Measurements from ENCODE around the gene OR5V1. TPM values are rescaled to one million over a fixed set of nuclear protein-coding genes. Genes with fewer than 3 reads are reported as not detected.

OR5V1 gene
- total and polyA plus RNA-seq, 2 donors (not counting 1 experiment from before 2014, with no cell fraction given) = not detected

DNA sequence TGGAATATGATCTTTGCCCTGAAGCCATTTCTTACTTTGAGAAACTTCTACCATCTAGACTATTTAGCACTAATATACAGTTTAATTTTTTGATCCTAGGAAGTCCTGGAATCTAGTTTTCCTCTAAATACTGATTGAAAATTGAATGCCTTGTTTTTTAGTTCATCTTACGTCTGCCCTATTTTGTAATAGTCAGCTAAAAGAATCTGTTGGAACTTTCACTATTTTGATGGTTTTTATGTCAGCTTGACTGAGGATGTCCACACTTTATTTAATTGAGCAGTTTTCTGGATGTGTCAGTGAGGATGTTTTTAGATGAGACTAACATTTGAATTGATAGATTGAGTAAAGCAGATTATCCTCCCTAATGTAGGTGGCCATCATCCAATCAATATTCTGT, 35.1 kb upstream of the OR5V1 start:
- Mint-ChIP-seq H3K9me3 (ENCODE audit: insufficient read depth) (peaks cover 2% of the 10 kb centered on the region), H3K4me1 (no peaks in the 10 kb centered on the region), H3K27ac (no peak overlapping the region), H3K27me3 (peaks cover 22% of the 10 kb centered on the region), H3K4me3 (no peak overlapping the region)
- Histone ChIP-seq H2AFZ (ENCODE audit: insufficient read depth, low read depth, low read length, poor library complexity, severe bottlenecking) (no peak overlapping the region), H3K4me3 (ENCODE audit: control extremely low read depth in 1 of 5, extremely low read depth in 1 of 5, insufficient read depth in 1 of 5, low read depth in 2 of 5, low read length in 4 of 5) (no peak overlapping the region), H4K20me1 (ENCODE audit: control insufficient read depth, insufficient read depth, low read length, poor library complexity, severe bottlenecking) (no peaks in the 10 kb centered on the region), H3K27ac (ENCODE audit: low read length in 2 of 2) (no peak overlapping the region), H3K27me3 (replicated peaks in 1 of 4; ENCODE audit: control extremely low read depth in 1 of 4, control insufficient read depth in 3 of 4, insufficient read depth in 4 of 4, low read length in 3 of 4) (peaks cover 0 to 8% (median 0%) of the 10 kb centered on the region in 4 experiments), H3K9me3 (ENCODE audit: control extremely low read depth in 1 of 3, control insufficient read depth in 2 of 3, insufficient read depth in 1 of 3, low read length in 2 of 3) (no peaks in the 10 kb centered on the region), H3K4me1 (ENCODE audit: control insufficient read depth in 2 of 2, insufficient read depth in 2 of 2, low read length in 2 of 2) (no peaks in the 10 kb centered on the region), H3K36me3 (replicated peaks in 1 of 2; ENCODE audit: control extremely low read depth in 1 of 2, control insufficient read depth in 1 of 2, extremely low read depth in 1 of 2, insufficient read depth in 2 of 2, low read length in 1 of 2) (no peaks in the 10 kb centered on the region), H3K9ac (ENCODE audit: low read length) (no peak overlapping the region), H3K79me2 (ENCODE audit: control insufficient read depth, insufficient read depth, low read length) (no peaks in the 10 kb centered on the region), H3K4me2 (replicated peaks; ENCODE audit: low read depth, low read length, poor library complexity, severe bottlenecking) (no peak overlapping the region)
- POLR2A ChIA-PET = no interaction called here
- ATAC-seq (ENCODE audit: low read depth) (no peak), DNase-seq (no peak)
- intact Hi-C loops (cut with micrococcal nuclease) = no loop called here
- 80% methylated on average over 1 of the region's 1 CpG for WGBS (ENCODE audit: insufficient coverage)
- CTCF ChIA-PET = no interaction called here
- TF ChIP-seq, protein P1, sequence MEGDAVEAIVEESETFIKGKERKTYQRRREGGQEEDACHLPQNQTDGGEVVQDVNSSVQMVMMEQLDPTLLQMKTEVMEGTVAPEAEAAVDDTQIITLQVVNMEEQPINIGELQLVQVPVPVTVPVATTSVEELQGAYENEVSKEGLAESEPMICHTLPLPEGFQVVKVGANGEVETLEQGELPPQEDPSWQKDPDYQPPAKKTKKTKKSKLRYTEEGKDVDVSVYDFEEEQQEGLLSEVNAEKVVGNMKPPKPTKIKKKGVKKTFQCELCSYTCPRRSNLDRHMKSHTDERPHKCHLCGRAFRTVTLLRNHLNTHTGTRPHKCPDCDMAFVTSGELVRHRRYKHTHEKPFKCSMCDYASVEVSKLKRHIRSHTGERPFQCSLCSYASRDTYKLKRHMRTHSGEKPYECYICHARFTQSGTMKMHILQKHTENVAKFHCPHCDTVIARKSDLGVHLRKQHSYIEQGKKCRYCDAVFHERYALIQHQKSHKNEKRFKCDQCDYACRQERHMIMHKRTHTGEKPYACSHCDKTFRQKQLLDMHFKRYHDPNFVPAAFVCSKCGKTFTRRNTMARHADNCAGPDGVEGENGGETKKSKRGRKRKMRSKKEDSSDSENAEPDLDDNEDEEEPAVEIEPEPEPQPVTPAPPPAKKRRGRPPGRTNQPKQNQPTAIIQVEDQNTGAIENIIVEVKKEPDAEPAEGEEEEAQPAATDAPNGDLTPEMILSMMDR (IDR thresholded peaks at IDR 0.05) = no peak
- TF ChIP-seq EZH2 (IDR thresholded peaks at IDR 0.05; ENCODE audit: borderline replicate concordance, insufficient read depth, low read depth, low read length, poor library complexity, severe bottlenecking) = no peak

DNA sequence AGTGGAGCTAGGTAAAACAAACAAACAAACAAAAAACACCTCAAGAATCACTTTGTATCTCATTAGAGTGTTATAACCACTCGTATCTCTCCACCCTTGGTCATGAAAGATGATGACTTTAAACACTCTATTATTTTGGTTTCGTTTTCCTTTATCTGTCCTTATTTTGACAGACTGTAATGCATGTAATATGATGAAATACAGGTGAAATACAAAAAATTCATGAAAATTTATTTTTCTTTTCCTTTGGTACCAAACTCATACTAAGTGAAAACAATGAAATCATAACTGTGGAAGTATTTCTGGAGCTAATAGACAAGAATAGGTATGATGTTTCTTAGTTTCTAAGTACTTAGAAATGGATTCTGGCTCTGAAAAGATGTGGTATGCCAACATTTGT, 30.9 kb upstream of the OR5V1 start:
- Histone ChIP-seq H3K4me3 (ENCODE audit: control extremely low read depth in 1 of 5, extremely low read depth in 1 of 5, insufficient read depth in 1 of 5, low read depth in 2 of 5, low read length in 4 of 5) (no peak overlapping the region), H3K27ac (ENCODE audit: low read length in 2 of 2) (no peak overlapping the region), H3K4me1 (ENCODE audit: control insufficient read depth in 2 of 2, insufficient read depth in 2 of 2, low read length in 2 of 2) (no peaks in the 10 kb centered on the region), H2AFZ (ENCODE audit: insufficient read depth, low read depth, low read length, poor library complexity, severe bottlenecking) (no peak overlapping the region), H3K9me3 (ENCODE audit: control extremely low read depth in 1 of 3, control insufficient read depth in 2 of 3, insufficient read depth in 1 of 3, low read length in 2 of 3) (no peaks in the 10 kb centered on the region), H3K27me3 (replicated peaks in 1 of 4; ENCODE audit: control extremely low read depth in 1 of 4, control insufficient read depth in 3 of 4, insufficient read depth in 4 of 4, low read length in 3 of 4) (peaks cover 0 to 11% (median 0%) of the 10 kb centered on the region in 4 experiments), H3K36me3 (replicated peaks in 1 of 2; ENCODE audit: control extremely low read depth in 1 of 2, control insufficient read depth in 1 of 2, extremely low read depth in 1 of 2, insufficient read depth in 2 of 2, low read length in 1 of 2) (no peaks in the 10 kb centered on the region), H4K20me1 (ENCODE audit: control insufficient read depth, insufficient read depth, low read length, poor library complexity, severe bottlenecking) (no peaks in the 10 kb centered on the region), H3K4me2 (replicated peaks; ENCODE audit: low read depth, low read length, poor library complexity, severe bottlenecking) (no peak overlapping the region), H3K79me2 (ENCODE audit: control insufficient read depth, insufficient read depth, low read length) (no peaks in the 10 kb centered on the region), H3K9ac (ENCODE audit: low read length) (no peak overlapping the region)
- no CpG with 5 or more reads among the region's 2 CpGs for WGBS (ENCODE audit: insufficient coverage)
- no peak for TF ChIP-seq EZH2 (IDR thresholded peaks at IDR 0.05; ENCODE audit: borderline replicate concordance, insufficient read depth, low read depth, low read length, poor library complexity, severe bottlenecking)
- TF ChIP-seq, protein P1 (IDR thresholded peaks at IDR 0.05) = no peak
- Mint-ChIP-seq H3K27ac (no peak overlapping the region), H3K27me3 (peaks cover 25% of the 10 kb centered on the region), H3K4me3 (no peak overlapping the region), H3K4me1 (no peaks in the 10 kb centered on the region), H3K9me3 (ENCODE audit: insufficient read depth) (no peaks in the 10 kb centered on the region)
- CTCF ChIA-PET = no interaction called here
- no peak for DNase-seq
- intact Hi-C loops (cut with micrococcal nuclease) = no loop called here
- ATAC-seq (ENCODE audit: low read depth) = no peak
- POLR2A ChIA-PET = no interaction called here
